ENCODE data around the gene SERINC5.

DNA sequence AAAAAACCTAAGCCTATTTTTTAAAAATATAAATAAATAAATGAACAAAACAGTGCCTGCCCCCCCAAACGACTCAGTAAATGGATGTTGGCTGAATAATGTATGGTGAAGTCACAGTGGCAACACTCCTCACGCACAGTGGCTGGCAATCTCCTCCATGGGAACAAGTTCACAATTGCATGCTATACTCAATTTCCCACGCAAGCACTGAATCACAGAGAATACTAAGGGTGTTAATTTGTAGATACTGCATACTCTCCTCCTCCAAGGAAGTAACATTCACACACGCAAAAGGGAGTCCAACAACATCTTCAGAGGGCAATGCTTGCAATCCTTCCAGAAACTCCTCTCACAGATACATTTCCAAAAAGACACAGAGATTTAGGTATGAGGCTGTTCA is 47.5 kb downstream of the SERINC5 start:
- TF ChIP-seq CTCF (conservative IDR thresholded peaks at IDR 0.05; ENCODE audit: low read length) (no peak), EZH2phosphoT487 (IDR thresholded peaks at IDR 0.05; ENCODE audit: borderline replicate concordance) (no peak)
